HepG2 (cell line): ENCODE data around the gene FOXA1. TPM values are rescaled to one million over a fixed set of nuclear protein-coding genes. Genes with fewer than 3 reads are reported as not detected.
A peak's percentile ranks its signal among the peaks of the same experiment; 100 is the strongest.

Experiments
- ATAC-seq: fragments of 200-7000 bp; cut with Tn5 transposase; 3 replicates; pipeline ENCODE4 v1.9.1; 2020; ENCODE audit warnings: mild to moderate bottlenecking, moderate library complexity
- BruUV-seq: library from RNA; stranded (reverse); fragments of 400-500 nt; replicated peaks from 2 replicates; lab custom pipeline; 2021; lab: Mats Ljungman, UMichigan
- CTCF ChIA-PET: fragments of 300-600 bp; formaldehyde crosslinking; extraction: SDS; loops from one replicate; lab custom pipeline; 2021; ENCODE audit warnings: low total read pairs, inconsistent platforms, low intra/inter-chr PET ratio; lab: Yijun Ruan, JAX
- POLR2A ChIA-PET: fragments of 350-600 bp; sonication (Branson Sonifier 250); formaldehyde crosslinking; loops from one replicate; lab custom pipeline; 2020; ENCODE audit warnings: antibody characterized with exemption, inconsistent platforms; lab: Yijun Ruan, JAX
- DNase-seq: peaks from one replicate; pipeline ENCODE4 v3.0.0-alpha.2; 2015; ENCODE audit warnings: low spot score
- FAIRE-seq: peaks from 3 replicates; lab custom pipeline; 2011; peaks lifted over from hg19 to GRCh38; lab: Jason Lieb, UNC
- H2AFZ ChIP-seq: one replicate; pipeline ENCODE4 v1.6.1; 2011; ENCODE audit warnings: low read length, inconsistent platforms
- H3K27ac ChIP-seq: fragments of 300-600 bp; 3 replicates; pipeline ENCODE4 v1.8.0; 2011; ENCODE audit warnings: mixed run types, mild to moderate bottlenecking, mixed read lengths, low read length, inconsistent platforms; ENCODE audit not compliant: insufficient read depth; ENCODE audit errors: extremely low read length
- H3K27me3 ChIP-seq, 2 experiments: fragments of 200-600 bp in 1 of 2; 2 replicates in 1 of 2; 3 replicates in 1 of 2; pipeline versions ENCODE4 v1.6.0 to v1.8.0; 2011; ENCODE audit warnings: low read length in 2 of 2, mild to moderate bottlenecking in 2 of 2, moderate library complexity in 2 of 2, inconsistent platforms in 1 of 2; ENCODE audit not compliant: insufficient read depth in 2 of 2, control insufficient read depth in 1 of 2
- H3K36me3 ChIP-seq, 2 experiments: fragments of 200-600 bp in 1 of 2; replicated peaks in 1 of 2; 2 replicates in 1 of 2; 3 replicates in 1 of 2; pipeline versions ENCODE4 v1.5.1 to v1.8.0; 2011; ENCODE audit warnings: low read length in 2 of 2, inconsistent platforms in 1 of 2; ENCODE audit not compliant: insufficient read depth in 2 of 2, control insufficient read depth in 1 of 2
- H3K4me1 ChIP-seq: 2 replicates; pipeline ENCODE4 v1.5.1; 2012; ENCODE audit warnings: low read length, inconsistent platforms; ENCODE audit not compliant: insufficient read depth
- H3K4me2 ChIP-seq: 2 replicates; pipeline ENCODE4 v1.6.0; 2011; ENCODE audit warnings: low read depth, low read length, inconsistent platforms
- H3K4me3 ChIP-seq, 3 experiments: fragments of 200-600 bp in 1 of 3; sonication (generic), shearing (Covaris generic) in 1 of 3; replicated peaks in 1 of 3; 2 replicates each; pipeline ENCODE4 v1.5.1; 2011 to 2016; ENCODE audit warnings: low read length in 3 of 3, inconsistent platforms in 2 of 3, low read depth in 2 of 3, mild to moderate bottlenecking in 2 of 3, control low read depth in 1 of 3, mixed read lengths in 1 of 3; ENCODE audit not compliant: insufficient read depth in 1 of 3
- H3K79me2 ChIP-seq: one replicate; pipeline ENCODE4 v1.6.1; 2011; ENCODE audit warnings: low read length, inconsistent platforms; ENCODE audit not compliant: insufficient read depth
- H3K9ac ChIP-seq: 2 replicates; pipeline ENCODE4 v1.6.0; 2011; ENCODE audit warnings: mild to moderate bottlenecking, low read depth, low read length, inconsistent platforms; ENCODE audit not compliant: insufficient read depth
- H3K9me3 ChIP-seq: 2 replicates; pipeline ENCODE4 v1.5.1; 2012; ENCODE audit warnings: mild to moderate bottlenecking, low read length
- H4K20me1 ChIP-seq: 2 replicates; pipeline ENCODE4 v1.6.0; 2011; ENCODE audit warnings: inconsistent platforms, mild to moderate bottlenecking, low read length, moderate library complexity; ENCODE audit not compliant: insufficient read depth
- ERF ChIP-seq: IDR thresholded peaks from 2 replicates; pipeline ENCODE4 v1.6.1; 2018; ENCODE audit warnings: missing biosample characterization, missing genetic modification reagents
- GTF2F1 ChIP-seq: fragments of 150-350 bp; IDR thresholded peaks from 2 replicates; pipeline ENCODE4 v1.6.1; 2014; ENCODE audit warnings: low read length
- HES4 ChIP-seq: sonication (generic); formaldehyde crosslinking; IDR thresholded peaks from 2 replicates; pipeline ENCODE4 v1.9.0; 2021; ENCODE audit warnings: mild to moderate bottlenecking, missing genetic modification reagents, borderline replicate concordance
- HMG20A ChIP-seq: IDR thresholded peaks from 2 replicates; pipeline ENCODE4 v1.6.1; 2016; ENCODE audit warnings: borderline replicate concordance
- JDP2 ChIP-seq: sonication (generic); formaldehyde crosslinking; IDR thresholded peaks from 2 replicates; pipeline ENCODE4 v1.8.1; 2022; ENCODE audit warnings: missing genetic modification reagents, borderline replicate concordance
- MXD4 ChIP-seq: IDR thresholded peaks from 2 replicates; pipeline ENCODE4 v1.6.1; 2016; ENCODE audit warnings: mild to moderate bottlenecking, missing biosample characterization, missing genetic modification reagents
- NFRKB ChIP-seq: fragments of 450-650 bp; IDR thresholded peaks from 2 replicates; pipeline ENCODE4 v1.6.1; 2017
- NKX3-1 ChIP-seq: sonication (generic); formaldehyde crosslinking; IDR thresholded peaks from 2 replicates; pipeline ENCODE4 v1.5.0; 2020; ENCODE audit warnings: missing genetic modification reagents
- SMYD3 ChIP-seq: sonication (generic); formaldehyde crosslinking; IDR thresholded peaks from 2 replicates; pipeline ENCODE4 v1.8.1; 2023; ENCODE audit warnings: mild to moderate bottlenecking, missing genetic modification reagents
- TCF12 ChIP-seq, 2 experiments: fragments of 450-650 bp in 1 of 2; sonication (generic) in 1 of 2; formaldehyde crosslinking in 1 of 2; IDR thresholded peaks; 2 replicates each; pipeline versions ENCODE4 v1.6.1 to v1.8.0; 2017 to 2022; ENCODE audit warnings: antibody characterized with exemption in 1 of 2, mild to moderate bottlenecking in 1 of 2, missing genetic modification reagents in 1 of 2, moderate library complexity in 1 of 2
- ZBTB34 ChIP-seq: sonication (generic); formaldehyde crosslinking; IDR thresholded peaks from 2 replicates; pipeline ENCODE4 v1.8.0; 2022; ENCODE audit warnings: mild to moderate bottlenecking, missing genetic modification reagents
- ZNF547 ChIP-seq: sonication (generic); formaldehyde crosslinking; IDR thresholded peaks from 2 replicates; pipeline ENCODE4 v1.5.1; 2020; ENCODE audit warnings: mild to moderate bottlenecking, missing genetic modification reagents
- ZNF619 ChIP-seq: sonication (generic); formaldehyde crosslinking; IDR thresholded peaks from 2 replicates; pipeline ENCODE4 v1.4.0; 2020; ENCODE audit warnings: mild to moderate bottlenecking, missing genetic modification reagents
- ZNF720 ChIP-seq: sonication (generic); formaldehyde crosslinking; IDR thresholded peaks from 2 replicates; pipeline ENCODE4 v1.4.0; 2020; ENCODE audit warnings: missing genetic modification reagents
- ZNF761 ChIP-seq: sonication (generic); formaldehyde crosslinking; conservative IDR thresholded peaks from 2 replicates; pipeline ENCODE4 v1.4.0; 2020; ENCODE audit warnings: mild to moderate bottlenecking, missing genetic modification reagents
- WGBS: methylation state at CpG from one replicate; pipeline ENCODE4 v1.1.6; 2017; ENCODE audit warnings: low lambda C conversion rate; 5-methylcytosine and 5-hydroxymethylcytosine counted together
- in situ Hi-C: cut with HindIII; loops from 2 replicates; pipeline ENCODE4 v1.10.0; 2017; ENCODE audit warnings: low pct_unique_long_range_greater_than_20kb; ENCODE audit not compliant: extremely low pct_ligation_motif_present
- intact Hi-C: fragments of 100-400 bp; cut with micrococcal nuclease; formaldehyde crosslinking; loops from one replicate; pipeline ENCODE4 v1.10.0; 2022; ENCODE audit not compliant: unreplicated experiment
- polyA plus RNA-seq, 8 experiments: library from polyadenylated mRNA; depleted of rRNA in 3 of 8; stranded (reverse) in 7 of 8; unstranded in 1 of 8; fragments of >200 nt; fragmentation: Illumina TruSeq in 4 of 8; extraction: Trizol in 4 of 8; gene quantifications; 2 replicates each; pipeline versions ENCODE4 v1.2.1 to v1.2.3, GENCODE V29; 2011 to 2016; ENCODE audit warnings: low read depth in 4 of 8, missing spikeins in 1 of 8, mixed read lengths in 1 of 8; ENCODE audit not compliant: insufficient read depth in 1 of 8
- total RNA-seq, 5 experiments: library from RNA; depleted of rRNA; stranded (reverse); fragments of >200 nt; fragmentation: Illumina TruSeq; extraction: Trizol; gene quantifications; 2 replicates each; pipeline ENCODE4 v1.2.3, GENCODE V29; 2016; ENCODE audit warnings: low read depth in 1 of 5
- TF ChIP-seq, protein P1 (sequence below): sonication (generic); formaldehyde crosslinking; IDR thresholded peaks from 2 replicates; pipeline ENCODE4 v1.4.0; 2020; ENCODE audit warnings: low read depth, missing genetic modification reagents
- TF ChIP-seq, protein P2 (sequence below): sonication (generic); formaldehyde crosslinking; IDR thresholded peaks from 2 replicates; pipeline ENCODE4 v1.4.0; 2020; ENCODE audit warnings: missing genetic modification reagents
- TF ChIP-seq, protein P3 (sequence below): IDR thresholded peaks from 2 replicates; pipeline ENCODE4 v1.6.1; 2016; ENCODE audit warnings: missing genetic modification reagents, missing compliant biosample characterization

FOXA1 gene
- total and polyA plus RNA-seq, 2 of the 13 experiments (the other 11 are each of a cell fraction or from before 2014, with no cell fraction given): 43.4 to 58.6 TPM

DNA sequence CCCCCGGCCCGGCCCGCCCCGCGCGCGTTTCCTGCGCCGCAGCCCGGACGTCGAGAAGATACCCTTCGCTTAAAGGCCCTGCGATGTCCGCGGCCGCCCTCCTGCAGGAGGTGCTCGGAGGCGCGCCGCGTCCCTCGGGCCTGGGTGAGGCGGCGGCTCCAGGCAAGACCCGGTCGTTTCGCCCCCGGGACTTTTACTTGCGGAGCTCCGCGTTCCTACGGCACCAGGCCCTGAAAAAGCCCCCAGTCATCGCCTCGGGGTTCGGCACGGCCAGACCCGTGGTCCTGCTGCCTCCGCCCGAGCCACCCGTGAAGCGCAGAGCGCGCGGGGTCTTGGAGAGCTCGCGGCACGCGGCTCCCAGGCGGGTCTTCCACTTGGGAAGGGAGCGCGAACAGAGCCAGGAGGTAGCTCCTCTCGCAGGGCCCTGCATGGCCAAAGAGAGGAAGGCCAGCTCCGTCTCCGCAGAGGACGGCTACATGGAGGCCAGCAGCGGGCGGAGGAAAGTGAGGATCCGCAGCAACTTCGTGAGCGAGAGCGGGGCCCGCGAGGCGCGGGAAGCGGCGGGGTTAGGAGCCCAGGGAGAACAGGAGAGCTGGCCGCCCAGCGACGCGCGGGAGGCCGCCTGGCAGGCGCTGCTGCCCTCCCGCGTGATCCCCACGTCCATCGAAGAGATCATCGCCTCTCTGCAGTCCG, 27.3 kb upstream of the FOXA1 start:
- DNase-seq: no peak
- no peaks in the 10 kb centered on the region for H3K27me3 ChIP-seq
- H3K4me3 ChIP-seq: no peak overlapping the region
- H2AFZ ChIP-seq: no peak overlapping the region
- H3K4me2 ChIP-seq: no peak overlapping the region
- no peak for FAIRE-seq
- WGBS: 98% methylated on average over 81 of the region's 81 CpGs
- no peaks in the 10 kb centered on the region for H3K9me3 ChIP-seq
- no peaks in the 10 kb centered on the region for H4K20me1 ChIP-seq
- peaks cover 0 to 5% of the 10 kb centered on the region in 2 experiments; a peak in 4 of 5 replicates for H3K36me3 ChIP-seq
- ChIA-PET POLR2A (interaction anchor here (1.4 kb wide), 1 partner anchor 28 kb away, joined by 4 read pairs; no protein-coding TSS in a partner anchor), CTCF (no interaction called here)
- no peak for ATAC-seq
- in situ Hi-C loops: no loop called here
- intact Hi-C loops: no loop called here
- H3K27ac ChIP-seq: no peak overlapping the region
- BruUV-seq: no TSS peak
- H3K79me2 ChIP-seq: no peaks in the 10 kb centered on the region
- H3K4me1 ChIP-seq: peaks cover 35% of the 10 kb centered on the region
- H3K9ac ChIP-seq: no peak overlapping the region
- TF ChIP-seq NKX3-1 (no peak), JDP2 (CRISPR knock-in tag) (no peak), ZNF720 (CRISPR knock-in tag) (no peak), ZNF761 (CRISPR knock-in tag) (no peak), TCF12 (IDR thresholded peaks at IDR 0.05) (no peak), TCF12 (CRISPR knock-in tag; IDR thresholded peaks at IDR 0.05) (no peak), ZBTB34 (no peak), ZNF619 (CRISPR knock-in tag) (no peak), GTF2F1 (no peak), ERF (no peak), ZNF547 (no peak), NFRKB (no peak), MXD4 (CRISPR knock-in tag) (no peak), SMYD3 (no peak), HES4 (CRISPR knock-in tag) (0 out of 2 replicates have a peak, but pooled peaks have one; percentile 30), HMG20A (CRISPR knock-in tag) (no peak)
- TF ChIP-seq, protein P1, sequence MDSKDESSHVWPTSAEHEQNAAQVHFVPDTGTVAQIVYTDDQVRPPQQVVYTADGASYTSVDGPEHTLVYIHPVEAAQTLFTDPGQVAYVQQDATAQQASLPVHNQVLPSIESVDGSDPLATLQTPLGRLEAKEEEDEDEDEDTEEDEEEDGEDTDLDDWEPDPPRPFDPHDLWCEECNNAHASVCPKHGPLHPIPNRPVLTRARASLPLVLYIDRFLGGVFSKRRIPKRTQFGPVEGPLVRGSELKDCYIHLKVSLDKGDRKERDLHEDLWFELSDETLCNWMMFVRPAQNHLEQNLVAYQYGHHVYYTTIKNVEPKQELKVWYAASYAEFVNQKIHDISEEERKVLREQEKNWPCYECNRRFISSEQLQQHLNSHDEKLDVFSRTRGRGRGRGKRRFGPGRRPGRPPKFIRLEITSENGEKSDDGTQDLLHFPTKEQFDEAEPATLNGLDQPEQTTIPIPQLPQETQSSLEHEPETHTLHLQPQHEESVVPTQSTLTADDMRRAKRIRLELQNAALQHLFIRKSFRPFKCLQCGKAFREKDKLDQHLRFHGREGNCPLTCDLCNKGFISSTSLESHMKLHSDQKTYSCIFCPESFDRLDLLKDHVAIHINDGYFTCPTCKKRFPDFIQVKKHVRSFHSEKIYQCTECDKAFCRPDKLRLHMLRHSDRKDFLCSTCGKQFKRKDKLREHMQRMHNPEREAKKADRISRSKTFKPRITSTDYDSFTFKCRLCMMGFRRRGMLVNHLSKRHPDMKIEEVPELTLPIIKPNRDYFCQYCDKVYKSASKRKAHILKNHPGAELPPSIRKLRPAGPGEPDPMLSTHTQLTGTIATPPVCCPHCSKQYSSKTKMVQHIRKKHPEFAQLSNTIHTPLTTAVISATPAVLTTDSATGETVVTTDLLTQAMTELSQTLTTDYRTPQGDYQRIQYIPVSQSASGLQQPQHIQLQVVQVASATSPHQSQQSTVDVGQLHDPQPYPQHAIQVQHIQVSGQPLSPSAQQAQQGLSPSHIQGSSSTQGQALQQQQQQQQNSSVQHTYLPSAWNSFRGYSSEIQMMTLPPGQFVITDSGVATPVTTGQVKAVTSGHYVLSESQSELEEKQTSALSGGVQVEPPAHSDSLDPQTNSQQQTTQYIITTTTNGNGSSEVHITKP: no peak
- TF ChIP-seq, protein P2, sequence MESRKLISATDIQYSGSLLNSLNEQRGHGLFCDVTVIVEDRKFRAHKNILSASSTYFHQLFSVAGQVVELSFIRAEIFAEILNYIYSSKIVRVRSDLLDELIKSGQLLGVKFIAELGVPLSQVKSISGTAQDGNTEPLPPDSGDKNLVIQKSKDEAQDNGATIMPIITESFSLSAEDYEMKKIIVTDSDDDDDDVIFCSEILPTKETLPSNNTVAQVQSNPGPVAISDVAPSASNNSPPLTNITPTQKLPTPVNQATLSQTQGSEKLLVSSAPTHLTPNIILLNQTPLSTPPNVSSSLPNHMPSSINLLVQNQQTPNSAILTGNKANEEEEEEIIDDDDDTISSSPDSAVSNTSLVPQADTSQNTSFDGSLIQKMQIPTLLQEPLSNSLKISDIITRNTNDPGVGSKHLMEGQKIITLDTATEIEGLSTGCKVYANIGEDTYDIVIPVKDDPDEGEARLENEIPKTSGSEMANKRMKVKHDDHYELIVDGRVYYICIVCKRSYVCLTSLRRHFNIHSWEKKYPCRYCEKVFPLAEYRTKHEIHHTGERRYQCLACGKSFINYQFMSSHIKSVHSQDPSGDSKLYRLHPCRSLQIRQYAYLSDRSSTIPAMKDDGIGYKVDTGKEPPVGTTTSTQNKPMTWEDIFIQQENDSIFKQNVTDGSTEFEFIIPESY (CRISPR knock-in tag): 0 out of 2 replicates have a peak, but pooled peaks have one; percentile 18
- TF ChIP-seq, protein P3, sequence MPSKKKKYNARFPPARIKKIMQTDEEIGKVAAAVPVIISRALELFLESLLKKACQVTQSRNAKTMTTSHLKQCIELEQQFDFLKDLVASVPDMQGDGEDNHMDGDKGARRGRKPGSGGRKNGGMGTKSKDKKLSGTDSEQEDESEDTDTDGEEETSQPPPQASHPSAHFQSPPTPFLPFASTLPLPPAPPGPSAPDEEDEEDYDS (CRISPR knock-in tag): no peak
